Bronchial epithelial cell (primary cell): Measurements from ENCODE around the gene OR8G5. TPM values are rescaled to one million over a fixed set of nuclear protein-coding genes. Genes with fewer than 3 reads are reported as not detected.

Source experiments
- DNase-seq: peaks from one replicate; pipeline ENCODE4 v3.0.0-alpha.2; 2010; ENCODE audit warnings: low read depth
- FAIRE-seq: peaks from 2 replicates; lab custom pipeline; 2011; peaks lifted over from hg19 to GRCh38; lab: Jason Lieb, UNC
- H3K27me3 ChIP-seq: 2 replicates; pipeline ENCODE4 v1.5.1; 2011; ENCODE audit warnings: low read length; ENCODE audit not compliant: control insufficient read depth, insufficient read depth
- H3K36me3 ChIP-seq: 2 replicates; pipeline ENCODE4 v1.5.1; 2011; ENCODE audit warnings: low read length; ENCODE audit not compliant: control insufficient read depth, insufficient read depth
- H3K4me3 ChIP-seq: 2 replicates; pipeline ENCODE4 v1.5.1; 2011; ENCODE audit warnings: mild to moderate bottlenecking, low read depth, low read length, control low read depth
- total RNA-seq: library from RNA; depleted of rRNA; stranded (reverse); fragments of >200 nt; gene quantifications from 2 replicates; pipeline ENCODE4 v1.2.1, GENCODE V29; 2014
- TF ChIP-seq, protein P1 (sequence below): IDR thresholded peaks from 2 replicates; pipeline ENCODE4 v1.5.1; 2011; ENCODE audit warnings: mild to moderate bottlenecking, moderate library complexity, low read length, control low read depth, inconsistent platforms; ENCODE audit not compliant: insufficient read depth, severe bottlenecking

Gene OR8G5
- total RNA-seq, 1 donor from 2014 or later: not detected

GRCh38 chr11:124301548-124301947 lies 45.4 kb downstream of the OR8G5 start:
- FAIRE-seq: no peak
- no peaks in the 10 kb centered on the region for H3K27me3 ChIP-seq
- H3K4me3 ChIP-seq: no peak overlapping the region
- TF ChIP-seq, protein P1, sequence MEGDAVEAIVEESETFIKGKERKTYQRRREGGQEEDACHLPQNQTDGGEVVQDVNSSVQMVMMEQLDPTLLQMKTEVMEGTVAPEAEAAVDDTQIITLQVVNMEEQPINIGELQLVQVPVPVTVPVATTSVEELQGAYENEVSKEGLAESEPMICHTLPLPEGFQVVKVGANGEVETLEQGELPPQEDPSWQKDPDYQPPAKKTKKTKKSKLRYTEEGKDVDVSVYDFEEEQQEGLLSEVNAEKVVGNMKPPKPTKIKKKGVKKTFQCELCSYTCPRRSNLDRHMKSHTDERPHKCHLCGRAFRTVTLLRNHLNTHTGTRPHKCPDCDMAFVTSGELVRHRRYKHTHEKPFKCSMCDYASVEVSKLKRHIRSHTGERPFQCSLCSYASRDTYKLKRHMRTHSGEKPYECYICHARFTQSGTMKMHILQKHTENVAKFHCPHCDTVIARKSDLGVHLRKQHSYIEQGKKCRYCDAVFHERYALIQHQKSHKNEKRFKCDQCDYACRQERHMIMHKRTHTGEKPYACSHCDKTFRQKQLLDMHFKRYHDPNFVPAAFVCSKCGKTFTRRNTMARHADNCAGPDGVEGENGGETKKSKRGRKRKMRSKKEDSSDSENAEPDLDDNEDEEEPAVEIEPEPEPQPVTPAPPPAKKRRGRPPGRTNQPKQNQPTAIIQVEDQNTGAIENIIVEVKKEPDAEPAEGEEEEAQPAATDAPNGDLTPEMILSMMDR: no peak
- H3K36me3 ChIP-seq: no peaks in the 10 kb centered on the region
- DNase-seq: peak; percentile 56

- Histone ChIP-seq H3K4me3 (no peak overlapping the region), H3K36me3 (no peaks in the 10 kb centered on the region), H3K27me3 (no peaks in the 10 kb centered on the region)
- TF ChIP-seq, protein P1: no peak
- no peak for DNase-seq
- no peak for FAIRE-seq
Observed at GRCh38 chr11:124302347-124303125, 46.4 kb downstream of the OR8G5 start.

DNA sequence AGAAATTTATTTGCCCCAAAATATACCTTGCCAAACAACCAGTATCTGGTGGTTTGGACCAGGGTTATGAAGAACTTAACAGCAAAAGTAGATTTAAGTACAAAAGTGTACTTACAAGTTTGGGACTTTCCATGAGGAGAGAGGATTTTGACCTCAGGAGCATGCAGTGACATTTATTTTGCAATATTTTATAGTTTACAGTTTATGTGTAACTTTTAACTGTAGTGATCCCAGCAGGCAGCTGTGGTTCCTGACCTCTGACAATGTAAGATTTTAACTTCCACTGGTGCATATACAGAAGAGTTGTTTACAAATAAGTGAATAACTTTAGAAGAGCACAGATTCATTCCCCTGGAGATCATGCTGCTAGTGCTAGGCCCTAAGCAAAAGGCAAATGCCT lies 50.9 kb downstream of the OR8G5 start:
- Histone ChIP-seq H3K36me3 (no peaks in the 10 kb centered on the region), H3K27me3 (no peaks in the 10 kb centered on the region), H3K4me3 (no peak overlapping the region)
- TF ChIP-seq, protein P1: no peak
- DNase-seq (no peak), FAIRE-seq (no peak)

GRCh38 chr11:124310721-124311120 lies 54.5 kb downstream of the OR8G5 start:
- FAIRE-seq: no peak
- DNase-seq: peak; percentile 4
- Histone ChIP-seq H3K36me3 (no peaks in the 10 kb centered on the region), H3K27me3 (no peaks in the 10 kb centered on the region), H3K4me3 (no peak overlapping the region)
- TF ChIP-seq, protein P1: no peak

DNA sequence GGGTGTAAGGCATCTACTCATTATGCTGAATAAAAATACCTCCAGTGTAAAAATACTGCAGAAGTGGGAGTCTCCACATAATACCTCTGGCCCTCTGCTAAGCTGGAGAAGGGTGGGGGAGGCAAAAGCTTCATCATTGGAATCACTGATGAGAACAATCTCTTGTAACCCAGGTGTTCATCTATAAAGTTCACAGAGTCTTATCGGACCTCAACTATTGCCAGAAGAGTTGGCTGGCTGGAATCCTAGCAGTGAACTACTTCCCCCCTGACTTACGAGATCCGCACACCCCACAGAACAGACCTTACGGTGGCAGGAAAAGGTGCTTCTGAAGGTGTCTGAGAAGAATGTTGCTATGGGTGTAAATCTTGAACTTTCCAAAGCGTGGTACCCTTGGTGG lies 55.1 kb downstream of the OR8G5 start:
- H3K27me3 ChIP-seq: no peaks in the 10 kb centered on the region
- H3K36me3 ChIP-seq: no peaks in the 10 kb centered on the region
- DNase-seq: no peak
- FAIRE-seq: no peak
- no peak overlapping the region for H3K4me3 ChIP-seq
- TF ChIP-seq, protein P1: no peak

DNA sequence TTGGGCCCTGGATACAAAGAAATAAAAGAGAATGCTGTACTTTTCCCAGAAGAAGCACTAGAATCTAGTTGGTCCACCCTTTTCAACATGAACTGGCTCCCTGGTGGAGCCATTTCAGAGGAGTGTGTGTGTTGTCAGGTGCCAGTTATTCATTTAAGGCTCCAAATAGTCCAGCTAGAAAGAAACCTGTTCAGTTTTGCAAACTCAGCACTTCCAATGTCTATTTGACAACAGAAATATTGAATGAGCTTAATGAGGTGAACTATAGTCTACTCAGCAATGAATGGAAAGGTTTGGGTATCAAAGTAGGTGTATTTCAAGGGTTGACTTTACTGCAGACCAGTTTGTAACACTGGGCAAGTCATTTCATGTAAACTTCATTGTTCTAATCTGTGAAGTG lies 55.5 kb downstream of the OR8G5 start:
- no peaks in the 10 kb centered on the region for H3K27me3 ChIP-seq
- TF ChIP-seq, protein P1: no peak
- no peaks in the 10 kb centered on the region for H3K36me3 ChIP-seq
- DNase-seq: no peak
- no peak overlapping the region for H3K4me3 ChIP-seq
- no peak for FAIRE-seq
